ENCODE measurements around the gene EML6.

DNA sequence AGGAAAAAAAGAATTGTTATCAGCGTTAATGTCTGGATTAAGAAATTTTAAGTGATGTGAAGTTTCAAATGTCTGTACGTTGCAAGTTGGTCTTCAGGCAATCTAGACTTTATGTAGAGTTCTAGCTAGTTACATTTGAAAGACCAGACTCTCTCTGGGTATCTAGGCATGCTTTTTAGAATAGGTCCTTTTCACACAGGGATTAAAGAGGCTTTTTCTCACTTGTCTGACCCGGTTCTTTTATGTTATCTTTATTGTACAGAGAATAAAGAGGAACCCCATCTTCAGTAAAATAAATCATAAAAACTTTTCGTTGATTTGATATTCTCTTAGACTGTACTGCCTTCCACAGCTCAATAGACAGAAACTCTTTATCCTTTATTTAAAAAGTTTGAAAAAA lies 8.5 kb upstream of the EML6 start:
- no peak for TF ChIP-seq POLR2A (IDR thresholded peaks at IDR 0.05)
- TF ChIP-seq, protein P1, sequence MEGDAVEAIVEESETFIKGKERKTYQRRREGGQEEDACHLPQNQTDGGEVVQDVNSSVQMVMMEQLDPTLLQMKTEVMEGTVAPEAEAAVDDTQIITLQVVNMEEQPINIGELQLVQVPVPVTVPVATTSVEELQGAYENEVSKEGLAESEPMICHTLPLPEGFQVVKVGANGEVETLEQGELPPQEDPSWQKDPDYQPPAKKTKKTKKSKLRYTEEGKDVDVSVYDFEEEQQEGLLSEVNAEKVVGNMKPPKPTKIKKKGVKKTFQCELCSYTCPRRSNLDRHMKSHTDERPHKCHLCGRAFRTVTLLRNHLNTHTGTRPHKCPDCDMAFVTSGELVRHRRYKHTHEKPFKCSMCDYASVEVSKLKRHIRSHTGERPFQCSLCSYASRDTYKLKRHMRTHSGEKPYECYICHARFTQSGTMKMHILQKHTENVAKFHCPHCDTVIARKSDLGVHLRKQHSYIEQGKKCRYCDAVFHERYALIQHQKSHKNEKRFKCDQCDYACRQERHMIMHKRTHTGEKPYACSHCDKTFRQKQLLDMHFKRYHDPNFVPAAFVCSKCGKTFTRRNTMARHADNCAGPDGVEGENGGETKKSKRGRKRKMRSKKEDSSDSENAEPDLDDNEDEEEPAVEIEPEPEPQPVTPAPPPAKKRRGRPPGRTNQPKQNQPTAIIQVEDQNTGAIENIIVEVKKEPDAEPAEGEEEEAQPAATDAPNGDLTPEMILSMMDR (IDR thresholded peaks at IDR 0.05): no peak
